Measurements from ENCODE around the gene ZNF333. TPM values are rescaled to one million over a fixed set of nuclear protein-coding genes. Genes with fewer than 3 reads are reported as not detected.
"Not testable (repeated sequence)": the region's sequence is repeated elsewhere in the genome, so short reads cannot be mapped to it uniquely, and the experiment has no call there.

ZNF333 gene
- total RNA-seq, 1 experiment from 2014 or later: 0.84 TPM

- in situ Hi-C loops (cut with HindIII; ENCODE audit: low pct_unique_long_range_greater_than_20kb, low sequenced_read_pairs): no loop called here
- no peak for DNase-seq (ENCODE audit: low read depth)
Measured at GRCh38 chr19:14779151-14779550, 89.3 kb downstream of the ZNF333 start.

GRCh38 chr19:14780622-14781225 is 90.9 kb downstream of the ZNF333 start:
- DNase-seq (ENCODE audit: low read depth); in situ Hi-C loops (cut with HindIII; ENCODE audit: low pct_unique_long_range_greater_than_20kb, low sequenced_read_pairs): not testable (repeated sequence)

- in situ Hi-C loops (cut with HindIII; ENCODE audit: low pct_unique_long_range_greater_than_20kb, low sequenced_read_pairs); DNase-seq (ENCODE audit: low read depth): not testable (repeated sequence)
Measured at GRCh38 chr19:14781713-14782536, 92.1 kb downstream of the ZNF333 start.

- DNase-seq (ENCODE audit: low read depth): no peak
- in situ Hi-C loops (cut with HindIII; ENCODE audit: low pct_unique_long_range_greater_than_20kb, low sequenced_read_pairs): no loop called here
Measured at GRCh38 chr19:14782626-14783409, 93.0 kb downstream of the ZNF333 start.

Other genes starting within 250 kb of the ZNF333 start
- 0.24 TPM in 1 of 2 replicates, not detected in the other for gene PTGER1, start 214.7 kb upstream of the ZNF333 start, total RNA-seq (2014; rRNA removed; shearing (Covaris generic); ENCODE audit: low replicate concordance)
- 321 and 340 TPM in 2 replicates for gene GIPC1, start 193.9 kb upstream of the ZNF333 start, total RNA-seq (2014; rRNA removed; shearing (Covaris generic); ENCODE audit: low replicate concordance)
- gene DNAJB1, start 171.7 kb upstream of the ZNF333 start, total RNA-seq (2014; rRNA removed; shearing (Covaris generic); ENCODE audit: low replicate concordance): 160 and 173 TPM in 2 replicates
- gene TECR, start 160.5 kb upstream of the ZNF333 start, total RNA-seq (2014; rRNA removed; shearing (Covaris generic); ENCODE audit: low replicate concordance): 169 and 181 TPM in 2 replicates
- gene NDUFB7, start 118.0 kb upstream of the ZNF333 start, total RNA-seq (2014; rRNA removed; shearing (Covaris generic); ENCODE audit: low replicate concordance): 350 and 590 TPM in 2 replicates
- not detected in 2 replicates for gene CLEC17A, start 107.0 kb upstream of the ZNF333 start, total RNA-seq (2014; rRNA removed; shearing (Covaris generic); ENCODE audit: low replicate concordance)
- not detected in 2 replicates for gene ADGRE3, start 15.2 kb upstream of the ZNF333 start, total RNA-seq (2014; rRNA removed; shearing (Covaris generic); ENCODE audit: low replicate concordance)
- not detected in 2 replicates for gene ADGRE2, start 88.5 kb downstream of the ZNF333 start, total RNA-seq (2014; rRNA removed; shearing (Covaris generic); ENCODE audit: low replicate concordance)
- gene OR7A5, start 145.1 kb downstream of the ZNF333 start, total RNA-seq (2014; rRNA removed; shearing (Covaris generic); ENCODE audit: low replicate concordance): not detected in 2 replicates
- gene OR7C1, start 145.1 kb downstream of the ZNF333 start, total RNA-seq (2014; rRNA removed; shearing (Covaris generic); ENCODE audit: low replicate concordance): not detected in 2 replicates
- not detected in 2 replicates for gene OR7A10, start 158.9 kb downstream of the ZNF333 start, total RNA-seq (2014; rRNA removed; shearing (Covaris generic); ENCODE audit: low replicate concordance)
- gene OR7A17, start 196.1 kb downstream of the ZNF333 start, total RNA-seq (2014; rRNA removed; shearing (Covaris generic); ENCODE audit: low replicate concordance): not detected in 2 replicates

Measured in Caki2 (cell line).